CD1c-positive myeloid dendritic cell (primary cell): ENCODE measurements around the gene GLIPR1L2.

ENCODE experiments used
- DNase-seq: peaks from one replicate; pipeline ENCODE4 v3.0.0-alpha.2; 2016; ENCODE audit errors: extremely low spot score

The GLIPR1L2 gene

DNA sequence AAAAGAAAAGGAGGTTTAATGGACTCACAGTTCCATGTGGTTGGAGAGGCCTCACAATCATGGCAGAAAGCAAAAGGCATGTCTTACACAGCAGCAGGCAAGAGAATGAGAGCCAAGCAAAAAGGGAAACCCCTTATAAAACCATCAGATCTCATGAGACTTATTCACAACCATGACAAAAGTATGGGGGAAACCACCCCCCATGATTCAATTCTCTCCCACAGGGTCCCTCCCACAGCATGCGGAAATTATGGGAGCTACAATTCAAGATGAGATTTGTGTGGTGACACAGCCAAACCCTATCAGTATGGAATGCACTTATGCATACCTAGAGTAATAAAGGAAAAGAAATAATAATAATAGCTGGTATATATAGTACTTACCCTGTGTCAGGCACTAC, 85.2 kb downstream of the GLIPR1L2 start:
- no peak for DNase-seq

DNA sequence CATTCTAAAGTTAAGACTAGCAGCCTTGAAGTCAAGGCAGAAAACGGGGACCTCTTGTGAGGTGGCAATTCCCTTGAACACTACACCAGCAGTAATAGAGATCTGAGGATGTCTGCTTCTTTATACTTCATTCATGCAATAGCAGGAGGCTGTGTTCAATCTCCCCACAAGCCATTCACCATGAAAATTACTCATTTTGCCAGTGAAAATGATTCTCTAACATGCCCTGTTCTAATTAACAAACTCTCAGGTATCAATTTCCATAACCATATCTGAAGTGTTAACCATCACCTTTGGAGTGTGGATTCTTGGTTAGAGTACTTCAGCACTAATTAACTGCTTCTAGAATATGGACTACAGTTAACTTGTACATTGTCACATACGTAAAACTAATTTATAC, 86.2 kb downstream of the GLIPR1L2 start:
- no peak for DNase-seq

DNA sequence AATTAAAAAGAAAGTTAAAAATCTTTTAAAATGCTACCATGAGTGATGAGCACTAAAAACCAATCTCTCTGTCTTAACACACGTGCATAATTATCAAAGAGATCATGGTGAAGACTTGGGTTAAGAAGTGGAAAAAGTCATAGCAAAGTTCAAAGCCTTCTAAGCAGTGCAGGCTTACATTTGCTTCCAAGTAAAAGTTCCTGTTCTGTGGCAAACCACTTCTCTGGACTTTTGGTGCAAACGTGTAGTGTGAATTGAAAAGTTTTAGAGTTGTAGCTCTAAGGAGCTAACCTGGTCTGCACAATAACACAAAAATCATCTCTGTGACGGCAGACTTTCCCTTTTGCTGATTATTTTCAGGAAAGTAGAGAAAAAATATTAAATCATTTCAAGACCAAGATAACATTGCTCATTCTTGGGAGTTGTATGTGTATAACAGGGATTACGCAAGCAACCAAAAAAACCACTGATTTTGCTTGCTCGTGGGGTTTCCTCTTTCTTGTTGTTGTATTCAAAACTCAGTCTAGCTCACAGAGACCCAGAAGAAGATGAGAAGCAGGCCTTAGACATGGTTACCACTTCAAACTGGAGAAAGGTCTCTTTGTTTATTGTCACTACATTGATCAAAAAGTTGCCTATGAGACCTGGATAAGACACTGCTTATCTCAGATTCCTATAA, 87.4 kb downstream of the GLIPR1L2 start:
- peak; percentile 87 for DNase-seq

DNA sequence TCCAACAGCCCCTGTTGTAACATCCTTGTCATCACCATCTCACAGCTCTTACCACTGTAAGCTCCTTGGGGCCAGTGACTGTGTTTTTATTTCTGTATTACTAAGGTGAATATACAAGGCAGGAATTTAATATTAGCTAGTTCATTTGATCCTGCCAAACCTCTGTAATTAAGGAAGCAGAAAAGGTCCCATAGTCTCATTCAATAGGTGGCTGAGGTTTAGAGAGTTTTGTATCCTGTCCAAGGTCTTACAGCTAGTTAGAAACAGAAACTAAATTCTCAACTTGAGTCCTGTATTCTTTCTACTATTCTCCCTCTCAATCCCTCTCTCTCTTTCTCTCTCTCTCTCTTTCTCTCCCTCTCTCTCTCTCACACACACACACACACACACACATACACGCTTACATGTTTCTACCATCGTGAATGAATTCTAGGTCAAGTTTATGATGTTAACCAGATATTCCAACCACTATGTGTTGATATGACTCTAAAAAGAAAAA, 89.1 kb downstream of the GLIPR1L2 start:
- DNase-seq = peak; percentile 26

DNA sequence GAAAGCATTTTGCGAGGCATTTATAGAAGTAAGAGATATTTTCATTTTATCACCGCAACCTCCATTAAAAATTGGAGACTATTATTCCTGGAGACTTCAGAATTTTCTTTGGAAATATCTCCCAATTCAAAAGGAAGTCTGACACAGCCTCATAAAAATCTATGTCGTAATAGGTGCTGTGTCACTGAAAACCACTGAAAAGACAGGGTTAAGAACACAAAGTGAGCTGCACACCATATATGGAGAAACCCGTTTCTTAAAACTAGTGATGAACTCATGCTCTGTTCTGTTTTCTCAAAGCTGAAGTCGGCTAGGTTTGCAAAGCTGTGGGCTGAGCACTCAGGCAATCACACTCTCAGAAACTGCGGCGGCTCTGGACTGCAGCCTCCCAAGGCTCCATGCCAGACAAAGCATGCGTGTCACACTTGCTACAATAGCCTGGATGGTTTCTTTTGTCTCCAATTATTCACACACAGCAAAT, 89.6 kb downstream of the GLIPR1L2 start, which contains the start of gene GLIPR1:
Gene GLIPR1, plus strand, starts transcription at position 287 of the 481 bp plus-strand sequence. Its CDS starts 126 bp downstream, at position 413.
- peak; percentile 93 for DNase-seq

DNA sequence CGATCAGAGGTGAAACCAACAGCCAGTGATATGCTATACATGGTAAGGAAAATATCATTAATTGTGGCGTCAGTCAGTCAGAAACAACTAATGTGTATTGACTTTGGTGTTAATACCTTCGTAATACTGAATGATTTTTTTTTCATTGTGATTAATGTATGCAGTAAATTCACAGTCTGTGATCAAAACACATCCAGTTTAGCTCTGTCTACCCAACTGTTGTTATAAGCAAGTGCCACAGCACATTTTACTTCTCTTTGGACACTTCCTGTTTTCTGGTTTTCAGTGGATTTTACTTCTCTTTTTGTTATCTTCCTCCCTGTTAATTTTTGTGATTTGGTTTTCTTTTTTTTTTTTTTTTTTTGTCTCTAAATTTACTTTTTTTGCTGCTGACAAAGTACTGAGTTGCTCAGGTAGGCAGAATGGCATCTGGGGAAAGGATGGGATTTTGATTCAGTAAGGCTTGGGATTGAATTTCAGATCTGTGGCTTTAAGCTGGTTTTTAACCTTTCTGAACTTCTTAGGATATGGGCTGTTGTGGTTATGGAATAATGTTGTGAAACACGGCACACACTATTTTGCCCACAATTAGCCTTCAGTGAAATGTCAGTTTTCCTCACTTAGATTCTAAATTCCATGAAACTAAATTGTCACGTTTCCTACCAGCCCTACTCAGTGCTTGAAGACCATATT, 90.3 kb downstream of the GLIPR1L2 start:
- DNase-seq = peak; percentile 78

DNA sequence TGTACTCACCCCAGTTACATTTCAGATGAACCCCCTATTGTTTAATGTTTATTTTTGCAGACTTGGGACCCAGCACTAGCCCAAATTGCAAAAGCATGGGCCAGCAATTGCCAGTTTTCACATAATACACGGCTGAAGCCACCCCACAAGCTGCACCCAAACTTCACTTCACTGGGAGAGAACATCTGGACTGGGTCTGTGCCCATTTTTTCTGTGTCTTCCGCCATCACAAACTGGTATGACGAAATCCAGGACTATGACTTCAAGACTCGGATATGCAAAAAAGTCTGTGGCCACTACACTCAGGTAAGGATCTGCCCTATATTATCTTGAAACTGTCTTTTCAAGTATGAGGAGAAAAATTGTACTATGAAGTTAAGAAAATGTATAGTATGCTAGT, 90.9 kb downstream of the GLIPR1L2 start:
- peak; percentile 57 for DNase-seq
